T-helper 2 cell treated with Interferon-gamma antibody and Interleukin-4, amounts not matched to agents 100 ng/mL and 5 ng/mL, for 36 hours (primary cell): Measurements from ENCODE around the gene VILL. TPM values are rescaled to one million over a fixed set of nuclear protein-coding genes. Genes with fewer than 3 reads are reported as not detected.

ENCODE experiments used
- intact Hi-C: fragments of 100-400 bp; cut with micrococcal nuclease; formaldehyde crosslinking; loops from one replicate; pipeline ENCODE4 v1.15.1; 2023
- total RNA-seq: library from RNA; stranded (reverse); gene quantifications from 2 replicates; pipeline ENCODE4 v1.2.3, GENCODE V29; 2022

VILL gene
- total RNA-seq = 19.8 and 20.2 TPM in 2 replicates

- intact Hi-C loops = no loop called here
Observed at GRCh38 chr3:37990527-37990926, at the start of gene VILL. TSS of gene VILL (plus strand) at chr3:37990786. CDS start at chr3:37993673, 2,887 bp downstream.

DNA sequence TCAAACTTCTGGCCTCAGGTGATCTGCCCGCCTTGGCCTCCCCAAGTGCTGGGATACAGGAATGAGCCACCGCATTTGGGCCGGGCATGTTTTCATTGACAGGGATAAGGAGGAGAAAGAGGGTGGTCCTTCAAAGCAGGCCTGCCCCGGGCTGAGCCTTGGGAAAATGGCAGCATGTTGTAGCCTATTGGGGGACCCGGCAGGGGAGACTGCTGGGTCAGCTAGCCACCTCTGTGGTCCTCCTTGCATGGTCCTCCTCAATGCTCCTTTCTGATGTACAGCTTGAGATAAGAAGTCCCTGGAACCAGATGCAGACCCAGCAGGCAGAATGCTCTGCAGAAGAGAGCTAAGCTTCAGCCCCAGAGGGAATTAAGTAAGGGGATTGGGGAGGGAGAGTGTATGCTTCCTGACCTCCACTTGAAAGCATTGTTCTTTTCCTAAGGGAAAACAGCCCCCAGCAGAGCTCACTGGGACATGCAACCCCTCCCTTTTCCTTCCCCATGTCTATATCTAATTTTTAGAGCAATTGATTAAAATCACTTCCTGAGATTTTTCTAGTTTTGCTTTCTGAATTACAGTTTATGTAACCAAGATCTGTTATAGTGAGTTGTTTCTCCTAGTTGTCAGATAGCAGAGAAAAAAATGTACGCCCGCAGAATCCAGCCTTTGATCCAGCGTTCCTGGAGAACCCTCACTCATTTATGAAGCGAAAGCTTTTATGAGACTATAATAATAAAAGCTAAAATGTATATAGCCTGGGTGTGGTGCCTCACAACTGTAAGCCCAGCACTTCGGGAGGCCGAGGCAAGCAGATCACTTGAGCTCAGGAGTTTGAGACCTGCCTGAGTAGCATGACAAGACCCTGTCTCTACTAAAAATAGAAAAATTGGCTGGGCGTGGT is 48.7 kb upstream of the VILL start:
- intact Hi-C loops = no loop called here

- intact Hi-C loops = no loop called here
Observed at GRCh38 chr3:37942646-37943045, 47.9 kb upstream of the VILL start.

GRCh38 chr3:37943126-37943525 is 47.5 kb upstream of the VILL start:
- intact Hi-C loops = no loop called here

DNA sequence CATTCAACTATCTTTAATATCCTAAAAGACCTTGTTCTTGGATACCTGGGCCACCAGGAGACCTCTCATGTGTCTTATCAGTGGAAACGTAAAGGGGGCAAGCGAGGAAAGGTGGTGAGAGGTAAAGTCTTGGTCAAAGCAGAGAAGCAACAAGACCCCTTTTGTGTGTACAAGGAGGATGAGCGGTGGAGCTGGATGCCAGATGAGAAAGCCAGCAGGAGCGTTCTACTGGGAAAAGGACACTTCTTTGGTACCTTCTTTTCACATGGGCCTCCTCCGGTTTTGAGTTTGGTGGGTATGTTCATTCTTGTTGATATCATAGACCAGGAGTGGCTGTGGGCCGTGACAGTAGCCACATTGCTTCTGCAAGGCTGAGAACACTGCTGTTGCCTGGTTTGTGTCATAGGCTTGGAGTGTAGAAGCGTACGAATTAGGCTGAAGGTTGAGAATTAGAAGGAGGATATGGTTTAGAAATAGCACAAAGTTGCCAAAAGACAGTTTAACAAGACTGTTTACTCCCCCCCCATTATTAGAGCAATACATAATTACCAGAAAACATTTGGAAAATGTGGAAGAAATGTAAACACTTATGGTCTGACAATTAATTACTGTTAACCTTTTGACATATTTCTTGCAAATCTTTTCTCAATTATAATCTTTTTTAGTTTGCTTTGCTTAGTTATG is 46.8 kb upstream of the VILL start:
- intact Hi-C loops = no loop called here

DNA sequence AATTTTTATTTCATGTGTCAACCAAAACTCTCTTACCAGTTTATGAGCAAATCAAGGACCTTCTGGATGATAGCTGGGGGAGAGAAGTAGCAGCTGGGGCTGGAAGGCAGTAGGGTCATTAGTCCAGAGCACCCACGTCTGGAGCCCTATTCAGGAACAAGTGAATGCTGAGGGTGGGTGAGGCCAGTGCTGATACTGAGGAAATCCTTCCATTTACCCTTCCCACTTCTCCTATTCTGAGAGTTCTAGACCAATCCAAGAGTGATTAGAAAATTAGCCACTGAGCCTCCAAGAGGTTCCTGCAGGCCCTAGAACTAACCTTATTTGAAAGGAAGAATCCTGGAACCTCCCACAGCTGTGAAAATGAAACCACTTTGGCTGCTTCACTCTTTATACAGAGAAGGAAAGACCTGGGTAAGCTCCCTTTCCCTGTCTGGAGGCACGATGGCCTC is 46.2 kb upstream of the VILL start:
- intact Hi-C loops = no loop called here

- intact Hi-C loops = loop anchor here (5.0 kb wide), 1 partner anchor 43 kb away; no protein-coding TSS in a partner anchor
Observed at GRCh38 chr3:37945156-37945806, 45.3 kb upstream of the VILL start.

GRCh38 chr3:37945807-37946530 is 44.6 kb upstream of the VILL start:
- intact Hi-C loops = loop anchor here (5.0 kb wide), 1 partner anchor 44 kb away; no protein-coding TSS in a partner anchor

DNA sequence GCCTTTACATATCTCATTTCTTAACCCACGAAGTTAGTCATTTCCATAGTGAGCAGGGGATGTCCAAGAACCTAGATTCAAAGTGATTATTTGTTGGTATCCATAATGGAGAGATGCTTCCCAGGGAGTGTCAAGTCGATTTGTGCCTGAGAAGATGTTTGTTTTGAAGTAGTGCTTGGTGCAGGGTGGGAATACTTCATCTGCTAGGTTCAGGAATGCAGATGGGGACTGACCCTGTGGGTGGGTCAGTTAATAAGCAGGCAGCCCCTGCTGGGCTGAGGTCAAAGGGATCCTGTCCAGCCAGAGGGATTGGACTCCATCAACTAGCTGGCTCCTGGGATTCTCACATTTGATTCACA is 44.1 kb upstream of the VILL start:
- intact Hi-C loops = loop anchor here (5.0 kb wide), 1 partner anchor 44 kb away; no protein-coding TSS in a partner anchor

DNA sequence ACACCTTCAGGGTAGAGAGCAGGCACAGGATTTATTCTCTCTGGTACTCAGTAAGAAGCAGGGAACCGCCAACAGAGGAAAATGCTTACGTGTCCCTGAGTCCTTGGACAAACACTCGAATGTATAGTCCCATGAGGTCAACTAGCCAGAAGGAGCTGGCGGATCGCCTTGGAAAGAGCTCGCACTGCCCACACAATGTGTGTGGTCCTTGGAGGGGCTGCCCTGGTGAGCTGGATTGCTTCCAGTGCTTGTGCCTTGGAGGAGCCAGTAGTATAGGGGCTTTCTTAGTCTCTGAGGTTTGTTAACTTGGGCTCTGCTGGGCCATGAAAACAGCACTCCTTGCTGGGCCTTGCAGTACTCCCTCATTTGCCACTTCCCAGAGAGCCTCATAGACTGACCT is 40.7 kb upstream of the VILL start:
- intact Hi-C loops = loop anchor here (5.0 kb wide), 1 partner anchor 48 kb away; no protein-coding TSS in a partner anchor

DNA sequence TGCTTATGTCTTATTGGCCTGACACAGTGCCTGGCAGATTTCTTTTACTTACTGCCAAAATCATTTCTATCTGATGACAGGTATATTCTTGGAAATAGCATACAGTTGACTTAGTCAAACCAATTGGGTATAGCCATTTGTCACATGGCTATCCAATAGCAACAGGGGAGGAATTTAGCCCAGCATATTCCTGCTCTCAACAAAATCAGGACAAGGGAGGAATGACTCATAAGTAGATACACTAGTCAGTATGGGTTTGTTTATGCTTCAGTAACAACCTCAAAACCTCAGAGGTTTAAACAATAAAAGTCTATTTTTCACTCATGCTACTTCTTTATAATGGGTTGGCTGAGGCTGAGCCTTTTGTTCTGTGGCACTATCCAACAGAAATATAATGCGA is 38.0 kb upstream of the VILL start:
- intact Hi-C loops = no loop called here

GRCh38 chr3:37953226-37953625 is 37.4 kb upstream of the VILL start:
- intact Hi-C loops = no loop called here

DNA sequence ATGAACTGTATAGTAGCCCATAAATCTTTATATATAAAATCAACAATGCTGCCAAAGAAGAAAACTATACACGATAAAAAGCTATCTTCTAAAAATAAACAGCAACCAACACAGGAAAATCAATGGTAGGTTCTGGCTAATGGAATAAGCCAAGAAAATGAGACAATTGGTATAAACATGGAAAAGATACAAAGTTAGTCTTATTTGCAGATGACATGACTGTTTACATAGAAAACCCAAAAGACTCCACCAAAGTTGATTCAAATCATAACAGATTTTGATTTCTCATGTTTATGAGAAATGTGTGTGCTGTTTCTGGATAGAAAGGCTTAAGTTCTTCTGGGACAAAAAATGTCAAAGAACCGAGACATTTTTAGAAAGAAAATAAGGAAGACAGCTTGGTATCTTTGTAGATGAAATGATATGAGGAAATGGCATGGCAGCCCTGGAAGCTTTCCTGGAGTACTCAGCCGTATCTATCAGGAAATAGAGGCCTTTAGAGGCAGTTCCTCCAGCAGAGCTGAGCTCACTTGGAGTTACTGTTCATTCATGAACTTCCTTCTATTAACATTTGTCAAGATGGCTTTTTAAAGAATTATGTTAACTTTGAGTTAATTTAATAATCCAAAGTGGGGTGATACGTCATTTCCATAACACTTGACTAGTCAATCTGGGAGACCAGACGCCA is 36.7 kb upstream of the VILL start:
- intact Hi-C loops = no loop called here

GRCh38 chr3:37954881-37955280 is 35.7 kb upstream of the VILL start:
- intact Hi-C loops = no loop called here

- intact Hi-C loops = no loop called here
Observed at GRCh38 chr3:37955918-37956707, 34.5 kb upstream of the VILL start.

DNA sequence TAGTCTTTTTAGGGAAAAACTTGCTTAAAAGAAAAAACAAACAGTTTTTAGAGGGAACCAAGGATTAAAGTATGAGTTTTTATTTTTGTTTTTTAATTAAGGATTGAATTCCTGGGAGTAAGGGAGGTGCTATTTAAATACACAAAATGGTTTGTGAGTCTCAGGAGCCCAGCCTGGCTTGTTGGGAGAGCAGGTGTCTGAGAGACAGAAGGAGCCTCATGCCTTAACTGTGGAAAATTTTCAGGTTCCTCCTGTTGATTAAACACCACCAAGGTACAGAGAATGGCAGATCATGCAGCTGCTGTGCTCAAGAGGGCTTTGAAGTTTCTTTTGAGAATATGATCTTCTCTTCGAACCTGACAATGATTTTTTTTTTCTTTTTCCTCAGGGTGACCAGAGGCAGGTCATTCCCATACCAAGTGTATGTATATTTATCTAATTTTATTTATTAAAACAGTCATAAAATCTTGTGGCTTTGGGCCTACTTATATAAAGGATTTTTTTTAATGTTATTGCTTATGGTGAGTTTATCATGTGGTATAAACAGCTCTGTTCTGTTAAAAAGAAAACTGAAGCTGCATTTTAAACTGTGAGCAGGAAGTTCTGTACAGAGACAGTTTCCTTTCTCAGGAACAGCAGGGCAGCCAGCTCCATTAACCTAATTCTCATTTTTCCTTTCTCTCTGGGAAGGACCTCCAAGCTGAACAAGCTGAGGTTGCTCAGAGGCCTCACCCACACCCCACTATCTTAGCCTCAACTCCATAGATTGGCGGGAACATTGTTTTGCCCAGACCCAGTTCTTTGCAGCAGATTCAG is 33.7 kb upstream of the VILL start:
- intact Hi-C loops = no loop called here

DNA sequence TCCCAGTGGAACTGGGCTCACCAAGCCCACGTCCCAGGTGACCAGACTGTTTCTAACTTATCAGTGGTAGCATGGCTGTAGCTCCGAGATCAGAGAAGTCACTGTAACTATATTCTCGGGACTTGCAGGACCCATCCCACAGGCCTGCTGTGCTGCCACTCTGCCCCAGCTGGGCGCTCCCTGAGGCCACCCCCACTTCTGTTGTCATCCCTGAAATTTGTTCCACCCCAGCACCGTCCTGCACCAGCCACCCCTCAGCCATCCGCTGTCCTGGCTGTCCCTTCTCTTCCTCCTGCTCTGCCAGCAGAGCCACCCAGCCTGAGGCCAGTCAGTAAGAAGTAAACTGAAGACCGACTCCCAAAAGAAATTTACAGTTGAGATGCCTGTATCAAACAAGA is 33.0 kb upstream of the VILL start:
- intact Hi-C loops = no loop called here

GRCh38 chr3:37961622-37962431 is 28.8 kb upstream of the VILL start:
- intact Hi-C loops = no loop called here
